Smooth muscle cell (in vitro differentiated cells): ENCODE data around the gene MOXD1. TPM values are rescaled to one million over a fixed set of nuclear protein-coding genes. Genes with fewer than 3 reads are reported as not detected.

Experiments used
- DNase-seq: peaks from one replicate; lab custom pipeline; 2025; ENCODE audit not compliant: unreplicated experiment; lab: John Stamatoyannopoulos, UW
- H2AFZ ChIP-seq: fragments of 200-600 bp; sonication (generic); 2 replicates; pipeline ENCODE4 v1.6.0; 2016; ENCODE audit warnings: antibody characterized with exemption, low read depth, mild to moderate bottlenecking
- H3F3A ChIP-seq: fragments of 200-600 bp; sonication (generic); 2 replicates; pipeline ENCODE4 v1.6.0; 2017; ENCODE audit warnings: antibody characterized with exemption, low read depth
- H3K27ac ChIP-seq: fragments of 200-600 bp; sonication (generic); 2 replicates; pipeline ENCODE4 v1.5.1; 2016; ENCODE audit warnings: low read depth, mild to moderate bottlenecking
- H3K27me3 ChIP-seq: fragments of 200-600 bp; sonication (generic); 2 replicates; pipeline ENCODE4 v1.6.1; 2016; ENCODE audit warnings: low read depth, mild to moderate bottlenecking
- H3K36me3 ChIP-seq: fragments of 200-600 bp; sonication (generic); 2 replicates; pipeline ENCODE4 v1.5.1; 2016; ENCODE audit warnings: low read depth
- H3K4me1 ChIP-seq: fragments of 200-600 bp; sonication (generic); 2 replicates; pipeline ENCODE4 v1.5.1; 2016; ENCODE audit warnings: low read depth
- H3K4me2 ChIP-seq: fragments of 200-600 bp; sonication (generic); 2 replicates; pipeline ENCODE4 v1.6.0; 2016; ENCODE audit warnings: mild to moderate bottlenecking
- H3K4me3 ChIP-seq: fragments of 200-600 bp; sonication (generic); 2 replicates; pipeline ENCODE4 v1.5.1; 2016; ENCODE audit warnings: mild to moderate bottlenecking
- H3K79me2 ChIP-seq: fragments of 200-600 bp; sonication (generic); 2 replicates; pipeline ENCODE4 v1.6.0; 2016; ENCODE audit warnings: low read depth, mild to moderate bottlenecking
- H3K9ac ChIP-seq: fragments of 200-600 bp; sonication (generic); 2 replicates; pipeline ENCODE4 v1.6.0; 2016; ENCODE audit warnings: low read depth
- H3K9me3 ChIP-seq: fragments of 200-600 bp; sonication (generic); replicated peaks from 2 replicates; pipeline ENCODE4 v1.5.1; 2016; ENCODE audit warnings: low read depth
- H4K20me1 ChIP-seq: fragments of 200-600 bp; sonication (generic); 2 replicates; pipeline ENCODE4 v1.6.0; 2016; ENCODE audit warnings: low read depth
- CTCF ChIP-seq: fragments of 200-600 bp; sonication (generic); IDR thresholded peaks from 2 replicates; pipeline ENCODE4 v1.5.1; 2017; ENCODE audit warnings: borderline replicate concordance, mild to moderate bottlenecking, antibody characterized with exemption; ENCODE audit not compliant: insufficient read depth, poor library complexity, severe bottlenecking
- WGBS: methylation state at CpG from one replicate; pipeline ENCODE4 v1.1.7; 2016; ENCODE audit warnings: low lambda C conversion rate; 5-methylcytosine and 5-hydroxymethylcytosine counted together
- polyA plus RNA-seq: library from polyadenylated mRNA; unstranded; fragments of >200 nt; fragmentation: Nextera tagmentation; extraction: Ambion mirVana; gene quantifications from 2 replicates; pipeline ENCODE4 v1.2.1, GENCODE V29; 2016
- total RNA-seq: library from RNA; depleted of rRNA; stranded (reverse); fragments of >200 nt; gene quantifications from 2 replicates; pipeline ENCODE4 v1.2.3, GENCODE V29; 2014

Gene MOXD1
- total and polyA plus RNA-seq, 2 experiments from 2014 or later: 12.4 to 19.4 TPM

GRCh38 chr6:132348231-132348630 is 53.0 kb downstream of the MOXD1 start:
- Histone ChIP-seq H2AFZ (no peak overlapping the region), H3K27ac (no peak overlapping the region), H3K27me3 (no peaks in the 10 kb centered on the region), H3K79me2 (no peaks in the 10 kb centered on the region), H3F3A (no peaks in the 10 kb centered on the region), H3K36me3 (no peaks in the 10 kb centered on the region), H3K4me1 (no peaks in the 10 kb centered on the region), H3K9me3 (no peaks in the 10 kb centered on the region), H3K4me2 (no peak overlapping the region), H3K9ac (no peak overlapping the region), H4K20me1 (no peaks in the 10 kb centered on the region), H3K4me3 (no peak overlapping the region)
- WGBS: 94% methylated on average over 1 of the region's 1 CpG
- no peak for DNase-seq
- no peak for TF ChIP-seq CTCF

GRCh38 chr6:132344811-132345210 is 56.5 kb downstream of the MOXD1 start:
- no peak overlapping the region for H3K9ac ChIP-seq
- no peak for DNase-seq
- no peaks in the 10 kb centered on the region for H3K79me2 ChIP-seq
- H3F3A ChIP-seq: no peaks in the 10 kb centered on the region
- 81% methylated on average over 5 of the region's 5 CpGs for WGBS
- H3K9me3 ChIP-seq: no peaks in the 10 kb centered on the region
- H2AFZ ChIP-seq: no peak overlapping the region
- no peaks in the 10 kb centered on the region for H3K36me3 ChIP-seq
- no peak overlapping the region for H3K27ac ChIP-seq
- TF ChIP-seq CTCF: no peak
- no peak overlapping the region for H3K4me2 ChIP-seq
- H4K20me1 ChIP-seq: no peaks in the 10 kb centered on the region
- no peaks in the 10 kb centered on the region for H3K4me1 ChIP-seq
- no peaks in the 10 kb centered on the region for H3K27me3 ChIP-seq
- H3K4me3 ChIP-seq: no peak overlapping the region

GRCh38 chr6:132341646-132342045 is 59.6 kb downstream of the MOXD1 start:
- no peak overlapping the region for H3K9ac ChIP-seq
- H3K79me2 ChIP-seq: no peaks in the 10 kb centered on the region
- TF ChIP-seq CTCF: no peak
- no peak overlapping the region for H2AFZ ChIP-seq
- H3K27me3 ChIP-seq: no peaks in the 10 kb centered on the region
- H3F3A ChIP-seq: no peaks in the 10 kb centered on the region
- H4K20me1 ChIP-seq: no peaks in the 10 kb centered on the region
- WGBS: 94% methylated on average over 3 of the region's 3 CpGs
- H3K9me3 ChIP-seq: no peaks in the 10 kb centered on the region
- no peak overlapping the region for H3K4me3 ChIP-seq
- no peaks in the 10 kb centered on the region for H3K36me3 ChIP-seq
- H3K27ac ChIP-seq: no peak overlapping the region
- no peak for DNase-seq
- H3K4me1 ChIP-seq: no peaks in the 10 kb centered on the region
- H3K4me2 ChIP-seq: no peak overlapping the region

- no peak for TF ChIP-seq CTCF
- Histone ChIP-seq H4K20me1 (no peaks in the 10 kb centered on the region), H2AFZ (no peak overlapping the region), H3K4me3 (no peak overlapping the region), H3K36me3 (no peaks in the 10 kb centered on the region), H3K4me2 (peak overlapping the region; percentile 74), H3K79me2 (no peaks in the 10 kb centered on the region), H3K9ac (no peak overlapping the region), H3K9me3 (no peaks in the 10 kb centered on the region), H3K27ac (peak overlapping the region; percentile 45), H3K27me3 (no peaks in the 10 kb centered on the region), H3K4me1 (peaks cover 6% of the 10 kb centered on the region), H3F3A (no peaks in the 10 kb centered on the region)
- 26% methylated on average over 4 of the region's 4 CpGs for WGBS
- no peak for DNase-seq
Observed at GRCh38 chr6:132334521-132334885, 66.8 kb downstream of the MOXD1 start.
